HG02678 (cell line): ENCODE data around the gene MRFAP1L1.
"Not testable (repeated sequence)": the region's sequence is repeated elsewhere in the genome, so short reads cannot be mapped to it uniquely, and the experiment has no call there.

Experiments used
- ATAC-seq: cut with Tn5 transposase; IDR thresholded peaks from one replicate; pipeline ENCODE4 v1.9.1; 2021; ENCODE audit warnings: mild to moderate bottlenecking, moderate library complexity; ENCODE audit not compliant: unreplicated experiment

The MRFAP1L1 gene

GRCh38 chr4:6734165-6734786 is 24.6 kb upstream of the MRFAP1L1 start:
- ATAC-seq: no peak

- ATAC-seq: no peak
These were observed 23.9 kb upstream of the MRFAP1L1 start for GRCh38 chr4:6733358-6734164.

GRCh38 chr4:6732441-6733357 is 23.0 kb upstream of the MRFAP1L1 start:
- no peak for ATAC-seq

GRCh38 chr4:6731780-6732179 is 22.1 kb upstream of the MRFAP1L1 start:
- ATAC-seq: no peak

GRCh38 chr4:6731318-6731675 is 21.6 kb upstream of the MRFAP1L1 start:
- no peak for ATAC-seq

- ATAC-seq: no peak
These were observed 21.1 kb upstream of the MRFAP1L1 start for GRCh38 chr4:6730603-6731317.

GRCh38 chr4:6728320-6729029 is 18.8 kb upstream of the MRFAP1L1 start:
- no peak for ATAC-seq

- ATAC-seq: no peak
These were observed 18.2 kb upstream of the MRFAP1L1 start for GRCh38 chr4:6727943-6728250.

- ATAC-seq: no peak
These were observed 17.6 kb upstream of the MRFAP1L1 start for GRCh38 chr4:6727081-6727942.

GRCh38 chr4:6725427-6725961 is 15.8 kb upstream of the MRFAP1L1 start:
- ATAC-seq: not testable (repeated sequence)

- no peak for ATAC-seq
These were observed 14.9 kb upstream of the MRFAP1L1 start for GRCh38 chr4:6724421-6725111.

- no peak for ATAC-seq
These were observed 14.2 kb upstream of the MRFAP1L1 start for GRCh38 chr4:6723851-6724250.

- no peak for ATAC-seq
These were observed 13.2 kb upstream of the MRFAP1L1 start for GRCh38 chr4:6722891-6723290.

- no peak for ATAC-seq
These were observed 11.5 kb upstream of the MRFAP1L1 start for GRCh38 chr4:6721121-6721520.

GRCh38 chr4:6720202-6720699 is 10.6 kb upstream of the MRFAP1L1 start:
- ATAC-seq: no peak

GRCh38 chr4:6719611-6720179 is 10.0 kb upstream of the MRFAP1L1 start:
- ATAC-seq: no peak

GRCh38 chr4:6718932-6719610 is 9.4 kb upstream of the MRFAP1L1 start:
- ATAC-seq: no peak
